DMS153 treated with DMSO at 0.1 percent for 48 hours (cell line): Measurements from ENCODE around the gene WTIP.
"Not testable (repeated sequence)": the region's sequence is repeated elsewhere in the genome, so short reads cannot be mapped to it uniquely, and the experiment has no call there.

ENCODE experiments used
- DNase-seq: peaks from one replicate; lab custom pipeline; 2025; ENCODE audit not compliant: unreplicated experiment; lab: John Stamatoyannopoulos, UW

WTIP gene

GRCh38 chr19:34478496-34478895, 3.1 kb upstream of the WTIP start:
- not testable (repeated sequence) for DNase-seq

DNA sequence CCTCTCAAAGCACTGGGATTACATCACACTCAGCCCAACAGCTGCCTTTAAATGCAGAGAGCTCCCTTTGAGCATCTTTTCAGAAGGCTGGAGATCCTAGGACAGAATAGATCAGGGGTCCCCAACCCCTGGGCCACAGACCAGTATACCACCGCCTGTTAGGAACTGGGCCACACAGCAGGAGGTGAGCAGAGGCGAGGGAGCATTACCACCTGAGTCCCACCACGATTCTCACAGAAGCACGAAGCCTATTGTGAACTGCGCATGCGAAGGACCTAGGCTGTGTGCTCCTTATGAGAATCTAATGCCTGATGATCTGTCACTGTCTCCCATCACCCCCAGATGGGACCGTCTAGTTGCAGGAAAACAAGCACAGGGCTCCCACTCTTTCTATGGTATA, 2.2 kb upstream of the WTIP start:
- DNase-seq = no peak

DNA sequence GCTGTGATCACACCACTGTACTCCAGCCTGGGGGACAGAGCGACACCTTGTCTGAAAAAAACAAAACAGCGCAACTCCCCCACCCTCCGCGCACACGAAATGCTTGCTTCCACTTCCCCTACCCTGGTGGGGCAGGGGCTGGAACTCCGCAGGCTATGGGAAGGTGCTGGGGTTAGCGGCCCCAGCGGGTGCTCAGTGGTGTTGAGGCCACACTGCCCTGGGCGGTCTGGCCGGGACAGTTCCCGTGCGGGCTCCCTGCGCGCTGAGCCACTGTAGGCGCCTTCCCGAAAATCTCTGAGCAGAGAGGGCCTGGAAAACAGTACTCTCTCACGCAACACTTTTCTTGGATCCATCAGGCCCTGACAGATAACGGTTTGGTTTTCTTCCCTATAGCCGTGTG, 1.1 kb upstream of the WTIP start:
- DNase-seq = no peak

GRCh38 chr19:34481861-34482379, 362 bp downstream of the WTIP start:
- no peak for DNase-seq

DNA sequence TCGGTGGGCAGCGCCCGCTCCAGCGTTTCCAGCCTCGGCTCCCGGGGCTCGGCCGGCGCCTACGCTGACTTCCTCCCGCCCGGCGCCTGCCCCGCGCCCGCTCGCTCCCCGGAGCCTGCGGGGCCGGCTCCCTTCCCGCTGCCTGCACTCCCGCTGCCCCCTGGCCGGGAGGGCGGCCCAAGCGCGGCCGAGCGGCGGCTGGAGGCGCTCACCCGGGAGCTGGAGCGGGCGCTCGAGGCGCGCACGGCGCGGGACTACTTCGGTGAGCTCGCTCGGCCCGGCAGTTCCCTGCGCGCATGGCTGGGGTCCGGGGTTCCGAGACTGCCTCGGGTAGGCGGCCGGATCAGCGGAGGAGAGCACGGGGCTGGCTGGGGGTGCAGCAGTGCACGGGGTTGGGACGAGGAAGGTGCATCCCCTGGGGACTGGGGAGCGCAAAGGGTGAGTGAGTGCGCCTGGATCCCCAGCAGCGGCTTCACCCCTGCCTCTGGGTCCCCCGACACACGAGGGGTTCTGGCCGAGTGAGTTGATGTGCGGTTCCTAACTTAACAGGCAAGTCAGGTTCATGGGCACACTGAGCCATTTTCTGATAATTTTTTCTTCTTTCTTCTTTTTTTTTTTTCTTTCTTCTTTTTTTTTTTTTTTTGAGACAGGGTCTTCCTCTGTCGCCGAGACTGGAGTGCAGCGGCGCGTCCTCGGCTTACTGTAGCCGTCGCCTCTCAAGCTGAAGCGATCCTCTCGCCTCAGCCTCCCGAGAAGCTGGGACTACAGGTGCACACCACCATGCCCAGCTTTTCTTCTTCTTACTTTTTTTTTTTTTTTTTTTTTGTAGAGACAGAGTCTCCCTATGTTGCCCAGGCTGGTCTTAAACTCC, 1.1 kb downstream of the WTIP start:
- DNase-seq = no peak

DNA sequence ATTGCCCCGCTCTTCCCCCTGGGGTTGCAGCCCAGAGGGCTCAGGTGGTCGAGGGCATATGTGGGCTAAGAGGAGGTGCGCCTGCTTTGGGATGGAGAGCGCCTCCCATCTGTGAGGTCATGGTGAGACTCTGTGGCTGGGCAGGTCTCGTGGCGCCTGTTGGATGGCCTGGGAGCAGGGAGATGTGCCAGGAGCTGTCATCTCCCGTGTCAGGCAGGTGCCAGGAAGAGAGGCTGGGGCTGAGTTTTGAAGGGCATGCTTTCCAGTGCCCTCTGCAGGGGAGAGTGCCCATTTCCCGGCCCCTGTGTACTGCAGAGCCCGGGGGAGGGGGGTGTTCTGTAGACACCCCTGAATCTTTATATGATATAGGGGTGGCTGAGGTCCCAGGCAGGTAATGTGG, 2.8 kb downstream of the WTIP start:
- no peak for DNase-seq

- DNase-seq = no peak
Observed at GRCh38 chr19:34485831-34486230, 4.3 kb downstream of the WTIP start.

DNA sequence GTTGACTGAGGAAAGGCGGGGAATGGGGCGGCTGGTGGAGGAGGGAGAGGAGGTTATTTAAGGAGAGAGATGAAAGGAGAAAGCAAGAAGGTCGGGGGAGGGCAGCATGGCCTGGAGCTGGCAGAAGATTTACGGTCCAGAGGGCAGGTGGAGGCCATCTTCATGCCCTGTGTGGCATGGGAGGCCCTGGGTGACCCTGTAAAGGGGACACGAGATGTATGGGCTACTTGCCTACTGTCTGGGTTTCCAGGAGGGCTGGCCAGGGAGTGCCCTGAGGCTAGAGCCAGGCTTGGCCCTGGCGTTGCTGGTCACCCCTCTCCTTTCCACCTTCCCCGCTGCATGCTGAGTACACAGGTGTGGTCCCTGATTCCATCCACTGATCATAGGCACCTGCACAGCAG, 6.1 kb downstream of the WTIP start:
- no peak for DNase-seq

GRCh38 chr19:34489175-34489574, 7.6 kb downstream of the WTIP start:
- DNase-seq = no peak

GRCh38 chr19:34490141-34490766, 8.7 kb downstream of the WTIP start:
- no peak for DNase-seq

GRCh38 chr19:34493038-34493648, 11.6 kb downstream of the WTIP start:
- DNase-seq = no peak

DNA sequence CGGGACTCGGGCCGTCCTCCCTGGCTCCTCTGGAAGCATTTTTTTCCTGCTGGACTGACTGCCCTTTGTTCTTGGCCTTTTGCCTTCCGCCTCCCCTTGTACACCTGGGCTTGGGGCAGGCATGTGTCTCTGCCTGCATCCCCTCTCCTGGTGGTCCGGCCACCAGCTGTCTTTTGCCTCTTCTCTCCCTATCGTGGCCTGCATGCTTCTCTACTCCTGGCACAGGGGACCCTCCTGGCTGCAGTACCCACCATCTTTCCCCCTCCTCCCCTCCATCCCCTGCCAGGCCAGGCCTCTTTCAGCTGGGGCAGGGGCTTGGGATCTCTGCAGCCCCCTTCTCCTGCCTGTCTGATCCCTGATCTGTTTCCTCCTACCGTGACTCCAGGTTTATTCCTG, 12.1 kb downstream of the WTIP start:
- DNase-seq = no peak

- no peak for DNase-seq
Observed at GRCh38 chr19:34494601-34495000, 13.0 kb downstream of the WTIP start.

DNA sequence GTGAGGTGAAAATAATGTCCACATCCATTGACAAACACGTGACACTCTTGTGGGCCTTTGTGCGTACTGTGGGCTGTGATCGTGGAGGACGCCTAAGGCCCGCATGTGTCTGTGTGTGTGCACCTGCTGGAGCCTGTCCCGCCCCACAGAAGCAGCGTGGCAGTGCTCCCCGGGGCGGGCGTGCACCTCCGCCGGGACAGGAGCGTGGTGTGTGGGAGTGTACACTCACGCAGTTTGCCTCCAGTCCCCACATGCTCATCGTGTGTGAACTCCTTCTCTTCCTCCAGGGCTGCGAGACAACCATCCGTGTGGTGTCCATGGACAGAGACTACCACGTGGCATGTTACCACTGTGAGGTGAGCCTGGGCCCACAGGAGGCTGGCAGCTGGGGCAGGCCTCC, 13.9 kb downstream of the WTIP start:
- DNase-seq = no peak

GRCh38 chr19:34497112-34497805, 15.7 kb downstream of the WTIP start:
- DNase-seq = no peak

GRCh38 chr19:34499155-34499834, 17.7 kb downstream of the WTIP start:
- DNase-seq = no peak

GRCh38 chr19:34500656-34501120, 19.1 kb downstream of the WTIP start:
- no peak for DNase-seq

DNA sequence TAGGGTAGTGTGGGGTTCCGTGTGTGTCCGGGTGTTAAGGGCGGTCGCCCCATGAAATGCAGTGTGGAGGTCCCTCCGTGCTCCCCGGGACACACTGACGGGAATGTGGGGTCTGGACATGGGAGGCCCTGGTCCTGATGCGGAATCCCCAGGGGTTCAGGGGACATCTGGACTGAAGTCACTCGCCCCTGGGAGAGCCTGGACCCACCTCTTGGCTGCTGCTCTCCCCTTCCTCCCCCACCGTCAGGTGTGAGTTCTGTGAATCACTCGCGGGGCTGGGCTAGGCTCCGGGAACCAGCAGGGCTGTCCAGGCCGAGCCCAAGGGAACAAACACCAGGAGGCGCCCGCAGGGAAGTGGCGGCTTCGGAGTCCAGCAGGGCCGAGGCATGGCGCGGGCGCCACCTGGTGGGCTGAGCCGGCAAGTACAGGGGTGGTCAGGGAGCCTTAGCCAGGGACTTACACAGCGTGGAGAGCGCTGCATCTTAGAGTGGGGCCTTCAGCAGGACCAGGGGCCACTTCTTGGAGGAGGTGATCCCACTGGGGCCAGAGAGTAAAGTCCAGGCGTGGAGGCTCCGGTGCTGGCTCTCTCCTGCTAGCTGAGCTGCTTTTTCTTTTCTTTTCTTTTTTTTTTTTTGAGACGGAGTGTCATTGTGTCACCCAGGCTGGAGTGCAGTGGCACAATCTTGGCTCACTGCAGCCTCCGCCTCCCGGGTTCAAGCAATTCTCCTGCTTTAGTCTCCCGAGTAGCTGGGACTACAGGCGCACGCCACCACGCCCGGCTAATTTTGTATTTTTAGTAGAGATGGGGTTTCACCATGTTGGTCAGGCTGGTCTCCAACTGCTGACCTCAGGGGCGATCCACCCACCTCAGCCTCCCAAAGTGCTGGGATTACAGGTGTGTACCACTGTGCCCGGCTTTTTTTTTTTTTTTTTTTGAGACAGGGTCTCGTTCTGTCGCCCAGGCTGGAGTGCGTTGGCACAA, 20.1 kb downstream of the WTIP start:
- peak; percentile 75 for DNase-seq

DNA sequence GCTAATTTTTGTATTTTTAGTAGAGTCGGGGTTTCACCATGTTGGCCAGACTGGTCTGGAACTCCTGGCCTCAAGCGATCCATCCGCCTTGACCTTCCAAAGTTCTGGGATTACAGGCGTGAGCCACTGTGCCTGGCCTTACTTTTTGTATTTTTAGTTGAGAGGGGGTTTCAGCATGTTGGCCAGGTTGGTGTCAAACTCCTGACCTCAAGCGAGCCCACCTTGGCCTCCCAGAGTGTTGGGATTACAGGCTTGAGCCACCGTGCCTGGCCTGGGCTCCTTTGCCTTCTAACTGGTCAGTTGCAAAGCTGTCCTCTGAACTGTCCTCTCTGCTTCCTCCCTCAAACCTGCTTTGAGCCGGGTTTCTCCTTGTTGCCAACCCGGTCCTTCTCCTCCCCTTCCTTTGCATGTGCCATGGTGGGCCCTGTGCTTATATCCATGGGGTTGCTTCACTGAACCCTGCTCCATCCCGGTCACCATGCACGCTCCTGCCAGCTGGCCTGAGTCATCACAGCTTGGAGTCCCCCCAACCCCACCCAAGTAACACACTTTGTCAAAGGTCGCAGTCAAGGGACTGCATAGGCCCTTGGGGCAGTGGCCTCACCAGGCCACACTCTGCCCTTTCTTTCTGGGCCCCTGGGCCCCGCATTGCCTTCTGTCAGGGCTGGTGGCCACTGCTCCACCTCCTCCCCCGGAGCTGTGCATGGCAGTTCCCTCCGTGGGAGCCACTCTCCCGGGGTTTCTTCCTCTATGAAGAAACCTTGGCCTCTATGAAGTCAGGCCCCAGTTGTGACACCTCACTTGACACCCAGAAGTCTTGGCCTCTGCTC, 21.2 kb downstream of the WTIP start:
- DNase-seq = no peak
